H1 (cell line): ENCODE measurements around the gene MPP4.

Experiments
- BRCA1 ChIP-seq: IDR thresholded peaks from 2 replicates; pipeline ENCODE4 v1.6.1; 2012; ENCODE audit warnings: low read depth, low read length, improper control_type of control experiment
- CHD7 ChIP-seq: fragments of 300-600 bp; sonication (generic); IDR thresholded peaks from 2 replicates; pipeline ENCODE4 v1.7.1; 2012; ENCODE audit warnings: low read length, moderate library complexity, mild to moderate bottlenecking, inconsistent platforms; ENCODE audit not compliant: insufficient replicate concordance
- CTCF ChIP-seq, 3 experiments: IDR thresholded peaks; 1 replicate in 2 of 3; 2 replicates in 1 of 3; pipeline versions ENCODE4 v1.5.1 to v1.6.1; 2011; ENCODE audit warnings: low read length in 3 of 3, mild to moderate bottlenecking in 3 of 3, inconsistent platforms in 2 of 3, low read depth in 1 of 3, moderate library complexity in 1 of 3; ENCODE audit not compliant: insufficient read depth in 1 of 3; ENCODE audit errors: control extremely low read depth in 1 of 3
- EP300 ChIP-seq, 2 experiments: IDR thresholded peaks; 1 replicate in 1 of 2; 2 replicates in 1 of 2; pipeline ENCODE4 v1.6.1; 2011 to 2012; ENCODE audit warnings: low read depth in 2 of 2, low read length in 2 of 2, mild to moderate bottlenecking in 2 of 2, borderline replicate concordance in 1 of 2, inconsistent platforms in 1 of 2, moderate library complexity in 1 of 2
- GABPA ChIP-seq: IDR thresholded peaks from 2 replicates; pipeline ENCODE4 v1.6.1; 2011; ENCODE audit warnings: mild to moderate bottlenecking, low read length, moderate library complexity, borderline replicate concordance; ENCODE audit not compliant: insufficient read depth
- HDAC2 ChIP-seq, 2 experiments: fragments of 300-600 bp in 1 of 2; sonication (generic) in 1 of 2; IDR thresholded peaks; 2 replicates each; pipeline ENCODE4 v1.6.1; 2011 to 2012; ENCODE audit warnings: low read depth in 2 of 2, low read length in 2 of 2, mild to moderate bottlenecking in 2 of 2, moderate library complexity in 2 of 2, borderline replicate concordance in 1 of 2, inconsistent platforms in 1 of 2
- HDAC6 ChIP-seq: IDR thresholded peaks from one replicate; pipeline ENCODE4 v1.7.1; 2012; ENCODE audit warnings: low read depth, mild to moderate bottlenecking, inconsistent platforms, low read length, moderate library complexity
- POLR2A ChIP-seq, 2 experiments: IDR thresholded peaks; 1 replicate in 1 of 2; 2 replicates in 1 of 2; pipeline ENCODE4 v1.6.1; 2011; ENCODE audit warnings: low read depth in 2 of 2, low read length in 2 of 2, mild to moderate bottlenecking in 2 of 2; ENCODE audit errors: control extremely low read depth in 1 of 2
- POLR2AphosphoS5 ChIP-seq: IDR thresholded peaks from 2 replicates; pipeline ENCODE4 v1.6.1; 2011; ENCODE audit warnings: low read depth, low read length
- RAD21 ChIP-seq, 2 experiments: IDR thresholded peaks in 1 of 2; conservative IDR thresholded peaks in 1 of 2; 2 replicates each; pipeline ENCODE4 v1.6.1; 2011; ENCODE audit warnings: low read depth in 2 of 2, low read length in 2 of 2, improper control_type of control experiment in 1 of 2, inconsistent platforms in 1 of 2, mild to moderate bottlenecking in 1 of 2, moderate library complexity in 1 of 2
- SIN3A ChIP-seq, 2 experiments: IDR thresholded peaks in 1 of 2; conservative IDR thresholded peaks in 1 of 2; 2 replicates each; pipeline ENCODE4 v1.6.1; 2011 to 2012; ENCODE audit warnings: low read length in 2 of 2, improper control_type of control experiment in 1 of 2, low read depth in 1 of 2, mild to moderate bottlenecking in 1 of 2
- TCF12 ChIP-seq: IDR thresholded peaks from 2 replicates; pipeline ENCODE4 v1.6.1; 2011; ENCODE audit warnings: low read depth, mild to moderate bottlenecking, low read length

GRCh38 chr2:201698588-201699226 is at the start of gene MPP4:
- TF ChIP-seq RAD21 (IDR thresholded peaks at IDR 0.05 in 1 of 2, conservative IDR thresholded peaks at IDR 0.05 in 1 of 2; ENCODE audit: low read depth in 2 of 2, low read length in 2 of 2) (no peak), CTCF (IDR thresholded peaks at IDR 0.05; ENCODE audit: control extremely low read depth in 1 of 3, insufficient read depth in 1 of 3, low read depth in 1 of 3, low read length in 3 of 3) (no peak), BRCA1 (no peak), POLR2AphosphoS5 (no peak), POLR2A (IDR thresholded peaks at IDR 0.05; ENCODE audit: control extremely low read depth in 1 of 2, low read depth in 2 of 2, low read length in 2 of 2) (no peak), GABPA (no peak), SIN3A (conservative IDR thresholded peaks at IDR 0.05 in 1 of 2, IDR thresholded peaks at IDR 0.05 in 1 of 2; ENCODE audit: low read depth in 1 of 2, low read length in 2 of 2) (no peak), TCF12 (no peak), HDAC2 (IDR thresholded peaks at IDR 0.05; ENCODE audit: borderline replicate concordance in 1 of 2, low read depth in 2 of 2, low read length in 2 of 2) (no peak), HDAC6 (no peak), CHD7 (no peak), EP300 (IDR thresholded peaks at IDR 0.05; ENCODE audit: borderline replicate concordance in 1 of 2, low read depth in 2 of 2, low read length in 2 of 2) (no peak)
